C4-2B (cell line): ENCODE results near the gene CLEC7A.

Source experiments
- ZFX ChIP-seq: fragments of 450-650 bp; IDR thresholded peaks from 2 replicates; pipeline ENCODE4 v1.6.1; 2017
- TF ChIP-seq, protein P1 (sequence below): fragments of 450-650 bp; conservative IDR thresholded peaks from 2 replicates; pipeline ENCODE4 v1.5.1; 2017; ENCODE audit warnings: mild to moderate bottlenecking

DNA sequence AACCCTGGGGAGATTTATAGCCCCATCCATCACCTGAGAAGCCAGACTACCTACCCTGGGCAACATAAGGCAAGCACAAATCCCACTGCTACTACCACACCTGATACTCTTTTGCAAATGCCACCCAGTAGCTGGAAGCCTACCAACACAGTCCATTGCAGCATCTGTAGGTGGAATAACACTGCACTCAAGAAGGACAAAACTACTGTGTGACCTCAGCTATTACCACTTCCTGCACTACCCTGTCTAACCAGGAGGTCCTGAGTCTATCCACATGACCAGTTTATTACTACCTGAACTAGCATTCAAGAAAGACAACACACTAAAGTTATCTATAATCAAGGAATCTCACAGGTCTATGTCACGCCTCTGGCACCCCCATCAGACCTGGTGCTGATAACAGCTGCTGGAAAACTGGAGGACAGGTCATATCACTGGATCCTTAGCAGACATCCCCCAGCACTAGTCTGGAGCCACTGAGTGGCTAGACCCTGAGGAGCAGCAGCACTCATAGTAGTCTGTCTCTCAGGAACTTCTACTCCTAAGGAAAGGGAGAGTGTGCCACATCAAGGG, 28.3 kb downstream of the CLEC7A start:
- TF ChIP-seq, protein P1, sequence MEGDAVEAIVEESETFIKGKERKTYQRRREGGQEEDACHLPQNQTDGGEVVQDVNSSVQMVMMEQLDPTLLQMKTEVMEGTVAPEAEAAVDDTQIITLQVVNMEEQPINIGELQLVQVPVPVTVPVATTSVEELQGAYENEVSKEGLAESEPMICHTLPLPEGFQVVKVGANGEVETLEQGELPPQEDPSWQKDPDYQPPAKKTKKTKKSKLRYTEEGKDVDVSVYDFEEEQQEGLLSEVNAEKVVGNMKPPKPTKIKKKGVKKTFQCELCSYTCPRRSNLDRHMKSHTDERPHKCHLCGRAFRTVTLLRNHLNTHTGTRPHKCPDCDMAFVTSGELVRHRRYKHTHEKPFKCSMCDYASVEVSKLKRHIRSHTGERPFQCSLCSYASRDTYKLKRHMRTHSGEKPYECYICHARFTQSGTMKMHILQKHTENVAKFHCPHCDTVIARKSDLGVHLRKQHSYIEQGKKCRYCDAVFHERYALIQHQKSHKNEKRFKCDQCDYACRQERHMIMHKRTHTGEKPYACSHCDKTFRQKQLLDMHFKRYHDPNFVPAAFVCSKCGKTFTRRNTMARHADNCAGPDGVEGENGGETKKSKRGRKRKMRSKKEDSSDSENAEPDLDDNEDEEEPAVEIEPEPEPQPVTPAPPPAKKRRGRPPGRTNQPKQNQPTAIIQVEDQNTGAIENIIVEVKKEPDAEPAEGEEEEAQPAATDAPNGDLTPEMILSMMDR = no peak
- no peak for TF ChIP-seq ZFX
